Measurements from ENCODE around the gene ADRB2. TPM values are rescaled to one million over a fixed set of nuclear protein-coding genes. Genes with fewer than 3 reads are reported as not detected.
"Not testable (repeated sequence)": the region's sequence is repeated elsewhere in the genome, so short reads cannot be mapped to it uniquely, and the experiment has no call there.

The ADRB2 gene
- total RNA-seq, 2 donors from 2014 or later = 6.8 to 29.0 TPM

- TF ChIP-seq CTCF (IDR thresholded peaks at IDR 0.05) = no peak
- no peak for TF ChIP-seq POLR2A (IDR thresholded peaks at IDR 0.05)
- no peak for TF ChIP-seq POLR2AphosphoS5 (IDR thresholded peaks at IDR 0.05)
Observed at GRCh38 chr5:148796936-148797335, 29.5 kb upstream of the ADRB2 start.

GRCh38 chr5:148798786-148799185, 27.6 kb upstream of the ADRB2 start:
- Histone ChIP-seq H3K27me3 (replicated peaks; ENCODE audit: insufficient read depth) (no peaks in the 10 kb centered on the region), H3K36me3 (no peaks in the 10 kb centered on the region), H3K9me3 (no peaks in the 10 kb centered on the region), H3K4me1 (replicated peaks) (no peaks in the 10 kb centered on the region), H3K27ac (no peak overlapping the region), H3K4me3 (no peak overlapping the region)
- 89% methylated on average over 1 of the region's 1 CpG for WGBS
- intact Hi-C loops (cut with DNase I) = no loop called here
- TF ChIP-seq POLR2AphosphoS5 (IDR thresholded peaks at IDR 0.05) (no peak), POLR2A (IDR thresholded peaks at IDR 0.05) (no peak), CTCF (IDR thresholded peaks at IDR 0.05) (no peak)
- DNase-seq (ENCODE audit: low spot score) = no peak

More at GRCh38 chr5:148796936-148797335, 29.5 kb upstream of the ADRB2 start:
- Histone ChIP-seq H3K27ac (no peak overlapping the region), H3K4me3 (no peak overlapping the region), H3K4me1 (replicated peaks) (no peaks in the 10 kb centered on the region), H3K27me3 (replicated peaks; ENCODE audit: insufficient read depth) (no peaks in the 10 kb centered on the region), H3K36me3 (no peaks in the 10 kb centered on the region), H3K9me3 (no peaks in the 10 kb centered on the region)
- no peak for DNase-seq (ENCODE audit: low spot score)
- intact Hi-C loops (cut with DNase I) = no loop called here
- 94% methylated on average over 1 of the region's 1 CpG for WGBS

GRCh38 chr5:148799737-148800527, 26.5 kb upstream of the ADRB2 start:
- Histone ChIP-seq H3K4me3 (no peak overlapping the region), H3K27me3 (replicated peaks; ENCODE audit: insufficient read depth) (no peaks in the 10 kb centered on the region), H3K9me3 (no peaks in the 10 kb centered on the region), H3K27ac (no peak overlapping the region), H3K36me3 (no peaks in the 10 kb centered on the region), H3K4me1 (replicated peaks) (no peaks in the 10 kb centered on the region)
- intact Hi-C loops (cut with DNase I) = no loop called here
- no peak for TF ChIP-seq CTCF (IDR thresholded peaks at IDR 0.05)
- TF ChIP-seq POLR2AphosphoS5 (IDR thresholded peaks at IDR 0.05) = no peak
- DNase-seq (ENCODE audit: low spot score) = no peak
- WGBS = 89% methylated on average over 9 of the region's 9 CpGs

- Histone ChIP-seq H3K27ac (no peak overlapping the region), H3K27me3 (replicated peaks; ENCODE audit: insufficient read depth) (no peaks in the 10 kb centered on the region), H3K36me3 (no peaks in the 10 kb centered on the region), H3K4me1 (replicated peaks) (no peaks in the 10 kb centered on the region), H3K9me3 (no peaks in the 10 kb centered on the region), H3K4me3 (no peak overlapping the region)
- WGBS = 87% methylated on average over 4 of the region's 4 CpGs
- no peak for DNase-seq (ENCODE audit: low spot score)
- intact Hi-C loops (cut with DNase I) = no loop called here
- no peak for TF ChIP-seq POLR2A (IDR thresholded peaks at IDR 0.05)
- no peak for TF ChIP-seq POLR2AphosphoS5 (IDR thresholded peaks at IDR 0.05)
- no peak for TF ChIP-seq CTCF (IDR thresholded peaks at IDR 0.05)
Observed at GRCh38 chr5:148801682-148802276, 24.6 kb upstream of the ADRB2 start.

- H3K4me3 ChIP-seq; H3K36me3 ChIP-seq; H3K27ac ChIP-seq; H3K4me1 ChIP-seq (replicated peaks); H3K27me3 ChIP-seq (replicated peaks; ENCODE audit: insufficient read depth); DNase-seq (ENCODE audit: low spot score); H3K9me3 ChIP-seq; intact Hi-C loops (cut with DNase I): not testable (repeated sequence)
- 85% methylated on average over 3 of the region's 3 CpGs for WGBS
Observed at GRCh38 chr5:148803451-148803850, 23.0 kb upstream of the ADRB2 start.
